HL-60/S4 treated with phorbol 12-myristate 13-acetate at 8.2 ng/mL for 4 days and 3 days (cell line): Measurements from ENCODE around the gene ATP8B3.

Source experiments
- in situ Hi-C: fragments of 300-500 bp; cut with MboI; formaldehyde crosslinking; loops from 2 replicates; pipeline ENCODE4 v1.15.0; 2022; ENCODE audit warnings: low sequenced_read_pairs

Gene ATP8B3

GRCh38 chr19:1836458-1837221 is 24.6 kb upstream of the ATP8B3 start:
- in situ Hi-C loops = no loop called here

GRCh38 chr19:1833540-1833939 is 21.5 kb upstream of the ATP8B3 start:
- in situ Hi-C loops = no loop called here

GRCh38 chr19:1832046-1832663 is 20.1 kb upstream of the ATP8B3 start:
- in situ Hi-C loops = no loop called here

GRCh38 chr19:1830978-1831377 is 18.9 kb upstream of the ATP8B3 start:
- in situ Hi-C loops = no loop called here

GRCh38 chr19:1830568-1830967 is 18.5 kb upstream of the ATP8B3 start:
- in situ Hi-C loops = no loop called here

GRCh38 chr19:1829958-1830357 is 17.9 kb upstream of the ATP8B3 start:
- in situ Hi-C loops = no loop called here

- in situ Hi-C loops = no loop called here
These were observed 16.5 kb upstream of the ATP8B3 start for GRCh38 chr19:1828279-1829238.

GRCh38 chr19:1827566-1828278 is 15.6 kb upstream of the ATP8B3 start:
- in situ Hi-C loops = no loop called here

GRCh38 chr19:1826557-1827521 is 14.8 kb upstream of the ATP8B3 start:
- in situ Hi-C loops = no loop called here

GRCh38 chr19:1825909-1826556 is 14.0 kb upstream of the ATP8B3 start:
- in situ Hi-C loops = no loop called here

GRCh38 chr19:1824252-1824622 is 12.2 kb upstream of the ATP8B3 start:
- in situ Hi-C loops = loop anchor here (25.0 kb wide), 1 partner anchor 287 kb away; no protein-coding TSS in a partner anchor

GRCh38 chr19:1823539-1824251 is 11.6 kb upstream of the ATP8B3 start:
- in situ Hi-C loops = loop anchor here (25.0 kb wide), 1 partner anchor 286 kb away; no protein-coding TSS in a partner anchor

- in situ Hi-C loops = loop anchor here (25.0 kb wide), 1 partner anchor 286 kb away; no protein-coding TSS in a partner anchor
These were observed 10.9 kb upstream of the ATP8B3 start for GRCh38 chr19:1823020-1823419.

GRCh38 chr19:1822210-1822609 is 10.1 kb upstream of the ATP8B3 start:
- in situ Hi-C loops = loop anchor here (25.0 kb wide), 1 partner anchor 285 kb away; no protein-coding TSS in a partner anchor

GRCh38 chr19:1819341-1820255 is 7.5 kb upstream of the ATP8B3 start:
- in situ Hi-C loops = loop anchor here (25.0 kb wide), 1 partner anchor 282 kb away; no protein-coding TSS in a partner anchor

GRCh38 chr19:1818549-1819195 is 6.6 kb upstream of the ATP8B3 start:
- in situ Hi-C loops = loop anchor here (25.0 kb wide), 1 partner anchor 281 kb away; no protein-coding TSS in a partner anchor
